Endothelial cell of umbilical vein (primary cell): ENCODE measurements around the gene SAMD4A.

Source experiments
- EZH2 ChIP-seq: IDR thresholded peaks from 2 replicates; pipeline ENCODE4 v1.6.1; 2012; ENCODE audit warnings: borderline replicate concordance, low read depth, mild to moderate bottlenecking, moderate library complexity, low read length, inconsistent platforms; ENCODE audit not compliant: severe bottlenecking
- POLR2A ChIP-seq: IDR thresholded peaks from 2 replicates; pipeline ENCODE4 v1.6.1; 2012; ENCODE audit warnings: low read depth, mild to moderate bottlenecking, control low read depth, low read length
- POLR2AphosphoS5 ChIP-seq: IDR thresholded peaks from 2 replicates; pipeline ENCODE4 v1.6.1; 2012; ENCODE audit warnings: low read depth, mild to moderate bottlenecking, control low read depth, low read length, moderate library complexity; ENCODE audit not compliant: insufficient read depth
- TF ChIP-seq, protein P1 (sequence below), 2 donors: IDR thresholded peaks; 1 replicate in 1 of 2; 2 replicates in 1 of 2; pipeline ENCODE4 v1.5.1; 2011; ENCODE audit warnings: low read length in 2 of 2, mild to moderate bottlenecking in 2 of 2, moderate library complexity in 2 of 2, control low read depth in 1 of 2, inconsistent platforms in 1 of 2, low read depth in 1 of 2; ENCODE audit not compliant: insufficient read depth in 1 of 2; ENCODE audit errors: extremely low read depth in 1 of 2
- TF ChIP-seq, protein P2 (sequence below): IDR thresholded peaks from 2 replicates; pipeline ENCODE4 v1.6.1; 2011; ENCODE audit not compliant: insufficient read depth, insufficient read length

DNA sequence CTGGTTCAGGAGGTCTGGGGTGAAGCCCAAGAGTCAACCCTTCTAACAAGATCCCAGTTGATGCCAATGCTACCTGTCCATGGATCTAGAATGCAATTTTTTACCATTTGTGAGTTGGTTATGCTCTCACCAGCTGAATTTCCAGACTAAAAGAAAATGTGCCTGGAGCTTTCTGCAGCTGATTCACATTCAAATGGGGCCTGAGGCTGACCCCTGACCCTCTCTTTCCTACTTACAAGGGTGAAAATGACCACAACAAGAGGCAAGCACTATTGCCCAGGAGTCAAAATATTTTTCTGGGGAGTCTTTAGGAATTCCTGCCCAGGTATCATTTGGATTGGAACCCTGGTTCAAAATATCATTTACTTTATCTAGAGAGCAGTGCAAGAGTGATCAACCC is 159.1 kb downstream of the SAMD4A start:
- TF ChIP-seq, protein P1, sequence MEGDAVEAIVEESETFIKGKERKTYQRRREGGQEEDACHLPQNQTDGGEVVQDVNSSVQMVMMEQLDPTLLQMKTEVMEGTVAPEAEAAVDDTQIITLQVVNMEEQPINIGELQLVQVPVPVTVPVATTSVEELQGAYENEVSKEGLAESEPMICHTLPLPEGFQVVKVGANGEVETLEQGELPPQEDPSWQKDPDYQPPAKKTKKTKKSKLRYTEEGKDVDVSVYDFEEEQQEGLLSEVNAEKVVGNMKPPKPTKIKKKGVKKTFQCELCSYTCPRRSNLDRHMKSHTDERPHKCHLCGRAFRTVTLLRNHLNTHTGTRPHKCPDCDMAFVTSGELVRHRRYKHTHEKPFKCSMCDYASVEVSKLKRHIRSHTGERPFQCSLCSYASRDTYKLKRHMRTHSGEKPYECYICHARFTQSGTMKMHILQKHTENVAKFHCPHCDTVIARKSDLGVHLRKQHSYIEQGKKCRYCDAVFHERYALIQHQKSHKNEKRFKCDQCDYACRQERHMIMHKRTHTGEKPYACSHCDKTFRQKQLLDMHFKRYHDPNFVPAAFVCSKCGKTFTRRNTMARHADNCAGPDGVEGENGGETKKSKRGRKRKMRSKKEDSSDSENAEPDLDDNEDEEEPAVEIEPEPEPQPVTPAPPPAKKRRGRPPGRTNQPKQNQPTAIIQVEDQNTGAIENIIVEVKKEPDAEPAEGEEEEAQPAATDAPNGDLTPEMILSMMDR (IDR thresholded peaks at IDR 0.05; ENCODE audit: extremely low read depth in 1 of 2, insufficient read depth in 1 of 2, low read depth in 1 of 2, low read length in 2 of 2): no peak
- TF ChIP-seq POLR2A (no peak), POLR2AphosphoS5 (no peak), EZH2 (no peak)
- TF ChIP-seq, protein P2, sequence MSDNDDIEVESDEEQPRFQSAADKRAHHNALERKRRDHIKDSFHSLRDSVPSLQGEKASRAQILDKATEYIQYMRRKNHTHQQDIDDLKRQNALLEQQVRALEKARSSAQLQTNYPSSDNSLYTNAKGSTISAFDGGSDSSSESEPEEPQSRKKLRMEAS: no peak
